T-helper 2 cell treated with Interferon-gamma antibody and Interleukin-4, amounts not matched to agents 5 μg/mL and 100 μg/mL, for 36 hours (primary cell): ENCODE results near the gene PPM1E.
"Not testable (repeated sequence)": the region's sequence is repeated elsewhere in the genome, so short reads cannot be mapped to it uniquely, and the experiment has no call there.

ENCODE experiments used
- DNase-seq: peaks from one replicate; pipeline ENCODE4 v3.0.0; 2021; ENCODE audit warnings: low spot score
- H3K27ac Mint-ChIP-seq: one replicate; pipeline ENCODE4 v1.8.0; 2021; ENCODE audit warnings: mild to moderate bottlenecking, mixed read lengths
- H3K27me3 Mint-ChIP-seq: one replicate; pipeline ENCODE4 v1.8.0; 2021; ENCODE audit warnings: low read depth, mixed read lengths
- H3K36me3 Mint-ChIP-seq: one replicate; pipeline ENCODE4 v1.8.0; 2021; ENCODE audit warnings: low read depth, mixed read lengths
- H3K4me1 Mint-ChIP-seq: one replicate; pipeline ENCODE4 v1.8.0; 2021; ENCODE audit warnings: low read depth, mixed read lengths
- H3K4me3 Mint-ChIP-seq: one replicate; pipeline ENCODE4 v1.8.0; 2022; ENCODE audit warnings: mild to moderate bottlenecking, moderate library complexity, mixed read lengths
- H3K9me3 Mint-ChIP-seq: one replicate; pipeline ENCODE4 v1.8.0; 2021; ENCODE audit warnings: mixed read lengths

PPM1E gene

DNA sequence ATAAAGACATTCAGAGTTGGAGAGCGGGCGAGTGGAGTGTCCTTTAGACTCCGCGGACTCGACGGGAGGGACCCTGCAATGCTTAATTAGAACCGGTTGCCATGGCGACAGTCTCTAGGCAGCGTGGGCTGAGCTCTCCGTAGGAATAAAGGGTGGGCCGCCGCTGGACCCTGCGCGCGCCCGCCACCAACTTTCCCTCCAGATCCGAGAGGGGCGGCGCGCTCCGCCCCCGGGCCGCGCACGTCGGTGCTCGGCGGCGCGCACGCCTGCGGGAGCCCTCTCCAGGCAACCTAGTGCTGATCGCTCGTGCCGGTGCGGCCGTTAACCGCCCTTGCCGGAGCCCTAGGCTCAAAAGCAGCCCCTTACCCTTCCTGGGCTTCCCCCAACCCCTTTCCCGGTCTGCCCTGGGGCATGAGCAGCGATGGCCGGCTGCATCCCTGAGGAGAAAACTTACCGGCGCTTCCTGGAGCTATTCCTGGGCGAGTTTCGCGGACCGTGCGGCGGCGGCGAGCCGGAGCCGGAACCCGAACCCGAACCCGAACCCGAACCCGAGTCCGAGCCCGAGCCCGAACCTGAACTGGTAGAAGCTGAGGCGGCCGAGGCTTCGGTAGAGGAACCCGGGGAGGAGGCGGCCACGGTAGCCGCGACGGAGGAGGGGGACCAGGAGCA, at the start of gene PPM1E:
PPM1E (plus strand) TSS at position 278 of the 669 bp plus-strand sequence.
- no peak within 1 kb of the TSS for H3K27ac Mint-ChIP-seq
- no peaks in the 10 kb centered on the region for H3K36me3 Mint-ChIP-seq
- H3K27me3 Mint-ChIP-seq = peaks cover 67% of the 10 kb centered on the region
- DNase-seq = peak; percentile 45
- H3K9me3 Mint-ChIP-seq = no peaks in the 10 kb centered on the region
- peaks cover 8% of the 10 kb centered on the region for H3K4me1 Mint-ChIP-seq
- peak within 1 kb of the TSS; percentile 93 for H3K4me3 Mint-ChIP-seq

DNA sequence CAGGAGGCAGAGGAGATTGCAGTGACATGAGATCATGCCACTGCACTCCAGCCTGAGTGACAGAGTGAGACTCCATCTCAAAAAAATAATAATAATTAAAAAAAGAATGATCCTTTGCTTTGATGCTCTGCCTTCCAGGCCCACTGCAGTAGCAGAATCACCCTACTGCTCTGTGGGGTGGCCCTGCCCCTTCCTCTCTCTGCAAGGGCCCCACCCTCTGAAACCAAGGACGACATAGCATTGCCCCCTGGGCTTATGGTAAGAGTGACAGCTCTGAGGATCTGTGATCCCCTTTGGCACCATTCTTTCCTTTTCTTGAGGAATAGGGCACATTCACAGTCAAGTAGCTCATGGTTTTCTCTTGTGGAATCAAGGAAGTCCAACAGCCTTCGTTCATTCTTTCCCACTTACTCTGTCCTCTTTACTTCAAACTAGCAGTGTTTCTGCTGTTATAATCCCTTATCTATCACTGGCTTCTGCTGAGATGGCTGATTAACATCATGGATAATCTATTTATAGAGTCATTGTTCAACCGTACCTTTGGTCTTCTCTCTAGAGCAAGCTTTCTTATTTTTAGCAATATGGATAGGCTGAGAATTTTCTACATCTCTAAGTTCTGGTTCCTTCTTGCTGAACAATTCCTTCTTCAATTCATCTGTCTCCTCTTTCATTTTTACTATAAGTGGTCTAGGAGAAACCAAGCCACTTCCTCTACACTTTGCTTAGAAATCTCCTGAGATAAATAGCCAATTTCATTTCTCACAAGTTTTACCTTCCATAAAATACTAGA, 49.1 kb upstream of the PPM1E start:
- Mint-ChIP-seq H3K4me1 (peaks cover 28% of the 10 kb centered on the region), H3K27me3 (no peaks in the 10 kb centered on the region), H3K27ac (peak overlapping the region; percentile 62), H3K4me3 (peak overlapping the region; percentile 38), H3K9me3 (no peaks in the 10 kb centered on the region), H3K36me3 (peaks cover 39% of the 10 kb centered on the region)
- no peak for DNase-seq

DNA sequence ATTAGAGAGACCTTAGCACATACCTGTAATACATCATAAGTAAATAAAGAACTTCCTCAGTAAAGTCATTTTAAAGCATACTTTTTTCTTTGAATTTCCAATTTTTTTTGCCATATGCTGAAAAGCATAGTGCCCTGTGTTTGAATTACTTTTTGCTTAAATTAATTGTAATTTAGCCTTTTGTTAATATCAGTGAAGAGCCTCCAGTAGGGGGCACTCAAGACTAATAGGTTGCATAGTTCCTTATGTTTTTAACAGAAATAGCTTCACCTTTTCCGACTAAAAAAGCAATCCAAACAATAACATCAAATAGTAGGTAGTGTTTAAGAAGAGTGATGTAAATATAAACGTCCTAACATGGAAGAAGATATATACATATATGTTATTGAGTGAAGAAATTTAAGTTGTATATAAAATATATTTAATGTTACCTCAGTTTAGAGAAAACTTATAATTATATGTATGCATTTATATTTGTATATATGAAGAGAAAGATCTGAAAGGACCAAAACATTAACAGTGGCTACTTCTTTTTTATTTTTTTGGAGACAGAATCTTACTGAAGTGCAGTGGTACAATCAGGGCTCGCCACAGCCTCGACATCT, 44.6 kb upstream of the PPM1E start:
- H3K27ac Mint-ChIP-seq = peak overlapping the region; percentile 19
- H3K4me1 Mint-ChIP-seq = peaks cover 12% of the 10 kb centered on the region
- H3K9me3 Mint-ChIP-seq = no peaks in the 10 kb centered on the region
- no peak overlapping the region for H3K4me3 Mint-ChIP-seq
- peaks cover 33% of the 10 kb centered on the region for H3K36me3 Mint-ChIP-seq
- H3K27me3 Mint-ChIP-seq = no peaks in the 10 kb centered on the region
- no peak for DNase-seq

DNA sequence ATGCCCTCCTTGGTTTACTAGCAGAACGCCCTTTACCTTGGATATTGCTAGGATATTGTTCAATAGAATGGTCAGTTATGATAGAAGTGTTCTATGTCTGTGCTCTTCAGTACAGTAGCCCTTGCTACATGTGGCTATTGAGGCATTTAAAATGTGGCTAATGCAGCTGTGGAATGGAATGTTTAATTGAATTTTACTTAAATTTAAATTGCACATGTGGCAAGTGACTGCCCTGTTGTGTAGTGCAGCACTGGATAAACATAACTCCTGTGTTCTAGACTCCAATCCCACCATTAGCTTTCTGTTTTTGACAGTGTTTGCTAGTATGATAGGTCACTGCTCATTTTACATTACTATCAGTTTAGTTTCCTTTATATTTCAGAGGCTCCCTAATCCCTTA, 33.4 kb upstream of the PPM1E start:
- H3K4me1 Mint-ChIP-seq = no peaks in the 10 kb centered on the region
- H3K27me3 Mint-ChIP-seq = no peaks in the 10 kb centered on the region
- no peaks in the 10 kb centered on the region for H3K9me3 Mint-ChIP-seq
- H3K4me3 Mint-ChIP-seq = no peak overlapping the region
- H3K27ac Mint-ChIP-seq = no peak overlapping the region
- DNase-seq = no peak
- peaks cover 13% of the 10 kb centered on the region for H3K36me3 Mint-ChIP-seq

DNA sequence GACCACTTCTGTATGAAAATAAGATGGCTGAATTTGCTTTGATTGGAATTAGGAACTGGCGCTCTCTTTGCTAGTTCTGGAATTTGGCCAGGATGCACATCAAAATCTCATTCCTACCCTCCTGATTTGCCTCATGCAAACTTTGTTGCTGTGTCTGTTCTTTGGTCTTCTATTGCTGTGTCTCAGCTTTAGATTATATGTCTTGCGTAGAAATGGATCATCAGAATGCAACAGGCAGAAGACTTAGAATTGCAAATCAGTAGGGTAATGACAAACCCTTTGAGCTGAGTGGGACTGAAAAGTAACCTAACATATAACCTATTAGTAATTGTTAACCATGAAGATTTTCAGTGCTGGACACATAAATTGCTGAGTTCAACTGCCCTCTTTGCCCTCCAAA, 33.0 kb upstream of the PPM1E start:
- Mint-ChIP-seq H3K27me3 (no peaks in the 10 kb centered on the region), H3K27ac (no peak overlapping the region), H3K9me3 (no peaks in the 10 kb centered on the region), H3K4me3 (no peak overlapping the region), H3K4me1 (no peaks in the 10 kb centered on the region), H3K36me3 (peaks cover 13% of the 10 kb centered on the region)
- DNase-seq = no peak

DNA sequence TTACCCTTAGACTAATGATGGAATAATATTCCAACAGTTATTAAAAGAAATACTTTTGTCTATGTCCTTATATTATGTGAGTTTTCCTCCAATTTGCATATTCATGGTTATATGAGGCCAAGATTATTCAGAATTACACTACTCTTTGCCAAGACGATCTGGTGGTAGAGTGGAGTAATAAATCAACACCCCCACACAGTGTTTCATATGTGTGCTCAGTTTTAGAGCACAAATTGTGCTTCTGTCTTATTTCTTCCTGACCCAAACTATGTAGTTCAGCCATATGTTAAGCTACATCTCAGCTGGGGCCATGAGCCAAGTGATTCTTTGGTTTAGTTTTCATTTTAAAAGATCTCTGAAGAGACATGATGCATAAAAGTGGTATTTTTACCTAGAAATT, 26.9 kb upstream of the PPM1E start:
- peaks cover 1% of the 10 kb centered on the region for H3K4me1 Mint-ChIP-seq
- no peak for DNase-seq
- no peaks in the 10 kb centered on the region for H3K27me3 Mint-ChIP-seq
- no peak overlapping the region for H3K4me3 Mint-ChIP-seq
- H3K36me3 Mint-ChIP-seq = peaks cover 18% of the 10 kb centered on the region
- H3K9me3 Mint-ChIP-seq = no peaks in the 10 kb centered on the region
- peak overlapping the region; percentile 8 for H3K27ac Mint-ChIP-seq

DNA sequence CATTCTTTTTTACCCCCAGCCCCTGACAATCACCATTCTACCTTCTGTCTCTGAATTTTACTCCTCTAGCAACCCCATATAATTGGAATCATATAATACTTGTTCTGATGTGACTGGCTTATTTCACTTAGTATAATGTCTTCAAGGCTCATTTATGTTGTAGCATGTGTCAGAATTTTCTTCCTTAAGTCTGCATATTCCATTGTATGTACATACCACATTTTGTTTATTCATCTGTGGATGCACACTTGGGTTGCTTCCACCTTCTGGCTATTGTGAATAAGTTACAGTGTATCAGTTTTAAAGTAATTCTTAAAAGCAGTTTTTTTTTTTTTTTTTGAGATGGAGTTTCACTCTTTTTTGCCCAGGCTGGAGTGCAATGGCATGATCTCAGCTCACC, 24.7 kb upstream of the PPM1E start:
- Mint-ChIP-seq H3K4me1 (peaks cover 1% of the 10 kb centered on the region), H3K9me3 (no peaks in the 10 kb centered on the region), H3K27ac (no peak overlapping the region), H3K36me3 (peaks cover 11% of the 10 kb centered on the region), H3K27me3 (no peaks in the 10 kb centered on the region), H3K4me3 (no peak overlapping the region)
- no peak for DNase-seq

DNA sequence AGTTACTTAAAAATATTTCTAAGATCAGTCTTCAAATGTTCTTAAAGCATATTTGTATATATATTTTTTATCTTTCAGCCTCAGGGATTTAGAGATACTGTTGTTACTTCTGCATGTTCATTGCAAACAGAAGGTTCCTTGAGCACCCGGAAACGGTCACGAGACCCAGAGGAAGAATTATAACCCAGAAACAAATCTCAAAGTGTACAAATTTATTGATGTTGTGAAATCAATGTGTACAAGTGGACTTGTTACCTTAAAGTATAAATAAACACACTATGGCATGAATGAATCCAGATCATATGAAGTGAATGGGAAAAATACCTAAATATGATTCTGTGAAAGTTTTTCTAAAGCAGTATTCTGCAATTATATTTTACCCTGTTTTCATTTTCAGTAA, 21.6 kb upstream of the PPM1E start:
- peaks cover 6% of the 10 kb centered on the region for H3K36me3 Mint-ChIP-seq
- H3K27ac Mint-ChIP-seq = no peak overlapping the region
- H3K27me3 Mint-ChIP-seq = no peaks in the 10 kb centered on the region
- no peaks in the 10 kb centered on the region for H3K4me1 Mint-ChIP-seq
- no peak for DNase-seq
- H3K9me3 Mint-ChIP-seq = no peaks in the 10 kb centered on the region
- no peak overlapping the region for H3K4me3 Mint-ChIP-seq

DNA sequence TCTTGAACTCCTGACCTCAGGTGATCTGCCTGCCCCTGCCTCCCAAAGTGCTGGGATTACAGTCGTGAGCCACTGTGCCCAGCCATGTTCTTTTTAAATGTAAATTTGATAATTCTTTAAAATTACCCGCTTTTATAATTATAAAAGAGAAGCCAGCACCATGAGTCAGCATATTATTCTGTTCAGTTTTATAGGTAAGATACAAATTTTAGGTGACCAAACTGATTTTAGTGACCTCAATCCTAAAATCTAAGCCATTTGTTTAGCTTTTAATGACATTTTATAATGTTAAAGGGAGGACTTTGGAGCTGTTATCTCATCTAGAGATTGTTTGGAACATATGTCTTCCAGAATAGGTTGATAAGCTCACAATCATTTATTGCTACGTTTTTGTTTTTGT, 20.8 kb upstream of the PPM1E start:
- Mint-ChIP-seq H3K36me3 (peaks cover 5% of the 10 kb centered on the region), H3K9me3 (no peaks in the 10 kb centered on the region), H3K4me3 (no peak overlapping the region), H3K27me3 (no peaks in the 10 kb centered on the region), H3K4me1 (no peaks in the 10 kb centered on the region), H3K27ac (no peak overlapping the region)
- DNase-seq = no peak

DNA sequence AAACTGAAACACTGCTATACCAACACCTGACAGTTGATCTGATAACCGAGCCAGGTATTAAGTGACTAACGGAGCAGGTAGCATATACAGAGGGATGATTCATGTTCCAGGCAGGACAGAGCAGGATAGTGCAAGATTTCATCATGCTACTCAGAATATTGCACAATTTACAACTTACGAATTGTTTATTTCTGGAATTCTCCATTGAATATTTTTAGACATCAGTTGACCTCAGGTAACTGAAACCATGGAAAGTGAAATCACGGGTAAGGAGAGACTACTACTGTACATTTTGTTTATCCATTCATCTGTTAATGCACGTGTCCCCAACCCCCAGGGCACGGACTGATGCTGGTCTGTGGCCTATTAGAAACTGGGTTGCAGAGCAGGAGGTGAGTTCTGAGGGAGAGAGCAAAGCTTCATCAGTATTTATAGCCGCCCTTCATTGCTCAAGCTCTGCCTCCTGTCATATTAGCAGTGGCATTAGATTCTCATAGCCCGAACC, 14.5 kb upstream of the PPM1E start:
- Mint-ChIP-seq H3K4me3 (no peak overlapping the region), H3K27ac (no peak overlapping the region), H3K4me1 (no peaks in the 10 kb centered on the region), H3K36me3 (no peaks in the 10 kb centered on the region), H3K27me3 (no peaks in the 10 kb centered on the region), H3K9me3 (no peaks in the 10 kb centered on the region)
- no peak for DNase-seq

DNA sequence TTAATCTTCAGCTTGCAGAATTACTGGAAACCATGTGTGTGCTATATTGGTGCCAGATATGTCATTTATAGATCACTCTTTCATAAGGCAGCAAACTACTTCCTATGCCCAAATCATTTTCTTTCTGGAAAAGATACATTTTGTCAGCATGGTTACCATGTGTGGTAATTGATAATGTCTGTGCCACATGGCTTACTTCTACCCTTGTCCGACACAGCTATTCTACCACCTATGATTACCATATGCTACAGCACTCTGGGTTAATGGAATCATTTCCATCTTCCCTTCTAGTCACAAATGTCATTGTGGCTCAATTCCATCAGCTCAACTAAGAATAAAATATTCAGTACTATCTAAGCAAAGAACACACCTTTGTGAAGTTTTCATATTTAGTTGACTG, 8.0 kb upstream of the PPM1E start:
- H3K4me3 Mint-ChIP-seq = no peak overlapping the region
- H3K4me1 Mint-ChIP-seq = no peaks in the 10 kb centered on the region
- no peak overlapping the region for H3K27ac Mint-ChIP-seq
- H3K9me3 Mint-ChIP-seq = no peaks in the 10 kb centered on the region
- peaks cover 7% of the 10 kb centered on the region for H3K27me3 Mint-ChIP-seq
- no peak for DNase-seq
- no peaks in the 10 kb centered on the region for H3K36me3 Mint-ChIP-seq

DNA sequence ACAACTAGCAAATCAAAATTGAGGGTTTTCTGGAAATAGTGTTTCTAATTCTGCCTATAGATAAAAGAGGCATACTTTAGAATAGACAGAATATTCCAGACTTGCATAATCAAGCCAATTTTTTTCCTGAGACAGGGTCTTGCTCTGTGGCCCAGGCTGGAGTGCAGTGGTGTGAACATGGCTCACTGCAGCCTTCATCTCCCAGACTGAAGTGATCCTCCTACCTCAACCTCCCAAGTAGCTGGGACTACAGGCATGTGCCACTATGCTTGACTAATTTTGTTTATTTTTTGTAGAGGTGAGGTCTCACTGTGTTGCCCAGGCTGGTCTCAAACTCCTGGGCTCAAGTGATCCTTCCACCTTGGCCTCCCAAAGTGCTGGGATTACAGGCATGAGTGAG, 6.0 kb upstream of the PPM1E start:
- not testable (repeated sequence) for H3K9me3 Mint-ChIP-seq, H3K36me3 Mint-ChIP-seq, H3K4me3 Mint-ChIP-seq, H3K4me1 Mint-ChIP-seq, H3K27ac Mint-ChIP-seq, DNase-seq
- H3K27me3 Mint-ChIP-seq = peaks cover 23% of the 10 kb centered on the region

DNA sequence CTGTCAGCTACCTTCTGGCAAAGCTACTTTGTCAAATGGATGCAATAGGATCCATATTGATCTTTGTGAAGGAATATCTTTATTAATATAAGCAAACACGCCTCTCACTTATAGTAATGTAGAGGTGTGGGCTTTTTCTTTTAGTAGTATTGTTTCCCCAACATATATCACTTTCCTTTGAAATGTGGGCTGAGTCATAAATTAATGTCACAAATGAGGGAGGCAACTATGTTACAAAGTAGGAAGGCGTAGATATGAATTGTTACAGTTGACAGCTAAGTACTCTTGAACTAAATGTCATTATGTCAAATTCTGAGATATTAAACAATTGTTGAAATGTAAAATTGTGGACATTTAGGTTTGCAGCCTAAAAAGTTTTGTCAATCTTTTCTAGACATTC, 2.6 kb upstream of the PPM1E start:
- H3K27me3 Mint-ChIP-seq = peaks cover 47% of the 10 kb centered on the region
- peaks cover 8% of the 10 kb centered on the region for H3K4me1 Mint-ChIP-seq
- no peaks in the 10 kb centered on the region for H3K36me3 Mint-ChIP-seq
- no peak for DNase-seq
- no peaks in the 10 kb centered on the region for H3K9me3 Mint-ChIP-seq
- H3K4me3 Mint-ChIP-seq = no peak overlapping the region
- H3K27ac Mint-ChIP-seq = no peak overlapping the region

DNA sequence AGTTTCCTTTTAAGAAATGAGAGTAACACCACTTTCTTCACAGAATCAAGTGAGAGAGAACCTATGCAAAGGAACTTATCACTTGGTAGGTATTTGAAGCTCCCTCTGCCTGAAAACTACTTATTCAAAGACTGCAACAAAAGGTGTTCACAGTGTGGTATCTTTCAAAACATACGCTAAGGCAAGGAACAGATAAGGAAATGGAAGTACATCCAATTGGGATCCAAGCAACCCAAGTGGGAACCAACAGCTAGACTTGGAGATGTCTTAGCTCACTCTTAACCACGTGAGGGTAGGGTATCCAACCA, 431 bp upstream of the PPM1E start:
- Mint-ChIP-seq H3K27ac (no peak overlapping the region), H3K4me1 (peaks cover 8% of the 10 kb centered on the region), H3K9me3 (no peaks in the 10 kb centered on the region), H3K36me3 (no peaks in the 10 kb centered on the region), H3K27me3 (peaks cover 63% of the 10 kb centered on the region), H3K4me3 (peak overlapping the region; percentile 81)
- no peak for DNase-seq
